Activated CD8-positive, alpha-beta T cell treated with anti-CD3 and anti-CD28 coated beads, Interleukin-2, amount 10 ng/mL, durations not matched to agents 7 days and 5 days (primary cell): Measurements from ENCODE around the gene CMC2. TPM values are rescaled to one million over a fixed set of nuclear protein-coding genes. Genes with fewer than 3 reads are reported as not detected.

Experiments used
- ATAC-seq: fragments of 150-1000 bp; cut with Tn5 transposase; one replicate; pipeline ENCODE4 v1.10.0; 2021; ENCODE audit warnings: moderate library complexity
- CTCF ChIA-PET: fragments of 350-600 bp; sonication (Branson Sonifier 250); formaldehyde crosslinking; loops from one replicate; lab custom pipeline; 2021; ENCODE audit warnings: antibody characterized with exemption; lab: Charles Lee
- POLR2A ChIA-PET: fragments of 350-600 bp; sonication (Branson Sonifier 250); formaldehyde crosslinking; loops from one replicate; lab custom pipeline; 2021; ENCODE audit warnings: antibody characterized with exemption; lab: Charles Lee
- DNase-seq: peaks from one replicate; pipeline ENCODE4 v3.0.0-alpha.2; 2020
- H3K27ac Mint-ChIP-seq: one replicate; pipeline ENCODE4 v1.8.0; 2021; ENCODE audit warnings: mild to moderate bottlenecking, mixed read lengths
- H3K27me3 Mint-ChIP-seq: one replicate; pipeline ENCODE4 v1.8.0; 2021; ENCODE audit warnings: low read depth, mixed read lengths
- H3K36me3 Mint-ChIP-seq: one replicate; pipeline ENCODE4 v1.8.0; 2021; ENCODE audit warnings: low read depth, mixed read lengths
- H3K4me1 Mint-ChIP-seq: one replicate; pipeline ENCODE4 v1.8.0; 2021; ENCODE audit warnings: low read depth, mixed read lengths
- H3K4me3 Mint-ChIP-seq: one replicate; pipeline ENCODE4 v1.8.0; 2021; ENCODE audit warnings: mild to moderate bottlenecking, mixed read lengths
- H3K9me3 Mint-ChIP-seq: one replicate; pipeline ENCODE4 v1.8.0; 2022; ENCODE audit warnings: mixed read lengths; ENCODE audit not compliant: insufficient read depth
- total RNA-seq, 2 experiments: library from RNA; stranded (reverse); gene quantifications; one replicate each; pipeline ENCODE4 v1.2.3, GENCODE V29; 2021

The CMC2 gene
- total RNA-seq, 2 experiments from 2014 or later: 95.9 to 108 TPM

DNA sequence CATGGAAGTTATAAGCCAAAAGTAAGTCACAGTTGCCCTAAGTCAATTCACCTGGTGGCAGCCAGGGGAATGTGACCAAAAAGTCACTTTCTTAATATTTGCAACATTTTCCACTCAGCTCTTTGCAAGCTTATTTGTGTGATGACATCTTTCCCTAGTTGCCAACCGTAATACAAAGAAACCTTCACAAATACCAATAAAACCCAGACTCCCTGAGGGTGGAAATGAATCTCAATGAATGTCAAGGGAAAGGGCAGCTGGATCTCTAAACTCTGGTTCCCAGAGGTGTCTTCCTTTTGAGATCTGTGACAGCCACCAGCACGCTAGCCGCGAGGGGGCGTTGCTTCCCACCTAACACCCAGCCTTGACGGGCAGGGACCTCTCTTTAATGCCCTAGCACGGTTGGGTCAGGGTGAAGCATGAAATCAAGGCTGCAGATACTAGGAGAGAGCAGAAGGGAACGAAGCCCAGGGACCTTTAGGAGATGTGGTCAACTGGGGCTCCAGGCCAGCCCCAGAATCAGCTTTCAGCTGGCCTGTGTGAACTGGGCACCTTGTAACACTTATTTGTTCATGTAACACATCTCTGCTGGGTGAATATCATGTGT is 82.2 kb downstream of the CMC2 start:
- peaks cover 3% of the 10 kb centered on the region for H3K27me3 Mint-ChIP-seq
- H3K36me3 Mint-ChIP-seq: no peaks in the 10 kb centered on the region
- ChIA-PET CTCF (interaction anchor here (0.6 to 1.4 kb wide), 9 partner anchors 8 to 397 kb away, joined by 3 to 8 read pairs (median 3); partner anchors contain the start of gene ATMIN), POLR2A (no interaction called here)
- H3K27ac Mint-ChIP-seq: no peak overlapping the region
- peak; percentile 49 for ATAC-seq
- H3K4me3 Mint-ChIP-seq: no peak overlapping the region
- DNase-seq: peak; percentile 56
- no peaks in the 10 kb centered on the region for H3K9me3 Mint-ChIP-seq
- no peaks in the 10 kb centered on the region for H3K4me1 Mint-ChIP-seq

DNA sequence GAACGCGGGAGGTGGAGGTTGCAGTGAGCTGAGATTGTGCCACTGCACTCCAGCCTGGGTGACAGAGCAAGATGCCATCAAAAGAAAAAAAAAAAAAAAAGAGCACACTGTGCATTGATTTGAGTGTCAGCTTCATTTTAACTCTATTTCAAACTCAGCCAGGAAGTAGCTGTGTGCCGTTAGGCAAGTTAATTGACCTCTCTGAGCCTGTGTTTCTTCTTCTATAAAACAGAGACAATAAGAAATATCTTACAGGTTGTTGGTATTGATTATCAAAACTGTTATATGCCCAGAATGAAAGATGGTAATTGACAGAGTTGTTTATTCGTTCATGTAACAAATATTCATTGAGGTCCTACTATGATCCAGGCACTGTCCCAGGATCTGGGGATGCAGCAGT is 83.3 kb downstream of the CMC2 start:
- H3K27me3 Mint-ChIP-seq: no peaks in the 10 kb centered on the region
- no peak overlapping the region for H3K27ac Mint-ChIP-seq
- H3K4me3 Mint-ChIP-seq: no peak overlapping the region
- H3K9me3 Mint-ChIP-seq: no peaks in the 10 kb centered on the region
- DNase-seq: no peak
- ChIA-PET CTCF (interaction anchor here (1.2 to 1.4 kb wide), 3 partner anchors 17 to 81 kb away, joined by 3 to 4 read pairs (median 3); no protein-coding TSS in a partner anchor), POLR2A (no interaction called here)
- ATAC-seq: no peak
- H3K36me3 Mint-ChIP-seq: no peaks in the 10 kb centered on the region
- H3K4me1 Mint-ChIP-seq: no peaks in the 10 kb centered on the region

Other genes with a start within 250 kb of the CMC2 start
- gene CDYL2, start 202.3 kb downstream of the CMC2 start, total RNA-seq: 10 to 100 TPM; 15.5 to 16.5 TPM
- gene CENPN, start 329 bp upstream of the CMC2 start, total RNA-seq: 10 to 100 TPM; 65.2 to 67.2 TPM
- 10 to 100 TPM; 23.3 to 27.0 TPM for gene ATMIN, start 29.0 kb upstream of the CMC2 start, total RNA-seq
- under 1 TPM in 1 of 2 experiments, not detected in 1; 0.23 TPM for gene C16orf46, start 70.4 kb upstream of the CMC2 start, total RNA-seq
- gene GCSH, start 89.5 kb upstream of the CMC2 start, total RNA-seq: 10 to 100 TPM; 10.1 to 13.9 TPM
- not detected for gene BCO1, start 231.8 kb upstream of the CMC2 start, total RNA-seq